ENCODE results near the gene PDE6B. TPM values are rescaled to one million over a fixed set of nuclear protein-coding genes. Genes with fewer than 3 reads are reported as not detected.

PDE6B gene
- total RNA-seq, 2 experiments from 2014 or later, result 11.4 to 13.9 TPM

GRCh38 chr4:663438-664428 lies 38.4 kb downstream of the PDE6B start:
- POLR2A ChIA-PET, result interaction anchor here (0.7 to 4.6 kb wide), 5 partner anchors 10 to 346 kb away, joined by 3 to 34 read pairs (median 3); partner anchors contain the start of genes ATP5ME and MYL5
- TF ChIP-seq, protein P1, sequence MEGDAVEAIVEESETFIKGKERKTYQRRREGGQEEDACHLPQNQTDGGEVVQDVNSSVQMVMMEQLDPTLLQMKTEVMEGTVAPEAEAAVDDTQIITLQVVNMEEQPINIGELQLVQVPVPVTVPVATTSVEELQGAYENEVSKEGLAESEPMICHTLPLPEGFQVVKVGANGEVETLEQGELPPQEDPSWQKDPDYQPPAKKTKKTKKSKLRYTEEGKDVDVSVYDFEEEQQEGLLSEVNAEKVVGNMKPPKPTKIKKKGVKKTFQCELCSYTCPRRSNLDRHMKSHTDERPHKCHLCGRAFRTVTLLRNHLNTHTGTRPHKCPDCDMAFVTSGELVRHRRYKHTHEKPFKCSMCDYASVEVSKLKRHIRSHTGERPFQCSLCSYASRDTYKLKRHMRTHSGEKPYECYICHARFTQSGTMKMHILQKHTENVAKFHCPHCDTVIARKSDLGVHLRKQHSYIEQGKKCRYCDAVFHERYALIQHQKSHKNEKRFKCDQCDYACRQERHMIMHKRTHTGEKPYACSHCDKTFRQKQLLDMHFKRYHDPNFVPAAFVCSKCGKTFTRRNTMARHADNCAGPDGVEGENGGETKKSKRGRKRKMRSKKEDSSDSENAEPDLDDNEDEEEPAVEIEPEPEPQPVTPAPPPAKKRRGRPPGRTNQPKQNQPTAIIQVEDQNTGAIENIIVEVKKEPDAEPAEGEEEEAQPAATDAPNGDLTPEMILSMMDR (IDR thresholded peaks at IDR 0.05), result no peak
- ATAC-seq (peak; percentile 85), DNase-seq (peak; percentile 89)
- peak overlapping the region; percentile 81 for H3K4me3 Mint-ChIP-seq
- H3K36me3 Mint-ChIP-seq (ENCODE audit: low read depth), result peaks cover 8% of the 10 kb centered on the region
- H3K4me1 Mint-ChIP-seq (ENCODE audit: low read depth), result peaks cover 21% of the 10 kb centered on the region
- H3K27me3 Mint-ChIP-seq, result no peaks in the 10 kb centered on the region
- H3K9me3 Mint-ChIP-seq, result no peaks in the 10 kb centered on the region
- peak overlapping the region; percentile 88 for H3K27ac Mint-ChIP-seq
- intact Hi-C loops (cut with micrococcal nuclease), result no loop called here
- CTCF ChIA-PET, result interaction anchor here (0.9 to 3.2 kb wide), 3 partner anchors 10 to 79 kb away, joined by 3 to 7 read pairs (median 3); partner anchors contain the start of gene ATP5ME

GRCh38 chr4:664713-665231 lies 39.4 kb downstream of the PDE6B start:
- intact Hi-C loops (cut with micrococcal nuclease), result no loop called here
- DNase-seq, result no peak
- CTCF ChIA-PET, result interaction anchor here (0.9 to 3.2 kb wide), 3 partner anchors 12 to 78 kb away, joined by 3 to 7 read pairs (median 3); no protein-coding TSS in a partner anchor
- Mint-ChIP-seq H3K9me3 (no peaks in the 10 kb centered on the region), H3K27ac (peak overlapping the region; percentile 88), H3K36me3 (ENCODE audit: low read depth) (peaks cover 7% of the 10 kb centered on the region), H3K27me3 (no peaks in the 10 kb centered on the region), H3K4me3 (peak overlapping the region; percentile 81), H3K4me1 (ENCODE audit: low read depth) (peaks cover 21% of the 10 kb centered on the region)
- TF ChIP-seq, protein P1 (IDR thresholded peaks at IDR 0.05), result no peak
- POLR2A ChIA-PET, result interaction anchor here (0.7 to 4.6 kb wide), 2 partner anchors 9 to 42 kb away, joined by 3 to 34 read pairs; partner anchors contain the start of genes ATP5ME and MYL5
- ATAC-seq, result no peak

GRCh38 chr4:665381-665750 lies 40.0 kb downstream of the PDE6B start:
- Mint-ChIP-seq H3K4me1 (ENCODE audit: low read depth) (peaks cover 21% of the 10 kb centered on the region), H3K4me3 (peak overlapping the region; percentile 81), H3K27ac (no peak overlapping the region), H3K27me3 (no peaks in the 10 kb centered on the region), H3K36me3 (ENCODE audit: low read depth) (peaks cover 3% of the 10 kb centered on the region), H3K9me3 (no peaks in the 10 kb centered on the region)
- ATAC-seq (no peak), DNase-seq (no peak)
- ChIA-PET CTCF (interaction anchor here (1.0 to 3.2 kb wide), 2 partner anchors 13 to 62 kb away, joined by 3 to 7 read pairs; no protein-coding TSS in a partner anchor), POLR2A (interaction anchor here (4.6 kb wide), 1 partner anchor 8 kb away, joined by 34 read pairs; the partner anchor contains the start of genes ATP5ME and MYL5)
- TF ChIP-seq, protein P1 (IDR thresholded peaks at IDR 0.05), result no peak
- intact Hi-C loops (cut with micrococcal nuclease), result no loop called here

DNA sequence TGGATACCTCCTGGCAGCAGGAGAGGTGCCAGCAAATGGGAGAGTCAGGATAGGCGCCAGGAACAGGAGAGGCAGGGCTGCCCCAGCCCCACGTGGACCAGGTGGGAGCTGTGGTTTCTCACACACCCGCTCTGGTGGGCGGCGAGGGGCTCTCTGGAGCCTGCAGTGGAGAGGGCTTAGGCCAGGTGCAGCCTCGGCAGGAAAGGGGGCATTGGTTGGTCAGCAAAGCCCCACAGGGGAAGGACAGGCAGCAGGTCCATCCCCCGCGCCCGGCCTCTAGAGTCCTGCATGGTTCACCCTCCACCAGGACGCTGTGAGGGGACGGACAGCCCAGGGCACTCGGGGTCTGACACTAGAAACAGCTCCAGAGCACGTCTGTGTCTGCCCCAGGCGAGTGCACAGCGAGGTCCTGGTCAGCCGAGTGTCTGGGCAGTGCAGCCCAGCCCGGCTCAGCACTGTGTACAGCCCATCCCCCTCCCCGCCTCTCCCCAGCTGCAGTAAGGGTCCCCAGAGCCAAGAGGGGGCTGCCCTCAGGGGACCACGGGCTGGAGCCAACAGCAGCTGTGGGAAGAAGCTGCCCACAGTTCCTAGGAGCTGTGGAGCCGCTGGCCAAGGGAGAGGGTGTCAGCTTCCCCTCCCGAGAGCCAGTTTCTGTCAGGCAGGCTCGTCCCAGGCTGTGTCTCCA lies 40.5 kb downstream of the PDE6B start:
- H3K4me3 Mint-ChIP-seq, result no peak overlapping the region
- TF ChIP-seq, protein P1 (IDR thresholded peaks at IDR 0.05), result no peak
- POLR2A ChIA-PET, result interaction anchor here (4.6 kb wide), 1 partner anchor 8 kb away, joined by 34 read pairs; the partner anchor contains the start of genes ATP5ME and MYL5

More for the DNA sequence above, 40.5 kb downstream of the PDE6B start:
- Mint-ChIP-seq H3K27me3 (no peaks in the 10 kb centered on the region), H3K4me1 (ENCODE audit: low read depth) (peaks cover 21% of the 10 kb centered on the region), H3K27ac (no peak overlapping the region), H3K9me3 (no peaks in the 10 kb centered on the region), H3K36me3 (ENCODE audit: low read depth) (peaks cover 7% of the 10 kb centered on the region)
- ATAC-seq (no peak), DNase-seq (no peak)
- intact Hi-C loops (cut with micrococcal nuclease), result no loop called here
- CTCF ChIA-PET, result interaction anchor here (0.8 to 3.2 kb wide), 2 partner anchors 8 to 63 kb away, joined by 3 to 7 read pairs; partner anchors contain the start of genes ATP5ME and MYL5
